Esophagus squamous epithelium (tissue), 5 donors: Measurements from ENCODE around the gene DAPK1. TPM values are rescaled to one million over a fixed set of nuclear protein-coding genes. Genes with fewer than 3 reads are reported as not detected.

ENCODE experiments used
- DNase-seq: peaks from one replicate; lab custom pipeline; 2025; lab: John Stamatoyannopoulos, UW
- H3K27ac ChIP-seq, 4 donors: fragments of 200-600 bp; sonication (generic); one replicate each; pipeline ENCODE4 v1.5.1; 2016 to 2019; ENCODE audit warnings: mild to moderate bottlenecking in 1 of 4
- H3K27me3 ChIP-seq, 4 donors: fragments of 200-600 bp; sonication (generic); 1 replicate in 3 of 4; 2 replicates in 1 of 4; pipeline versions ENCODE4 v1.5.1 to v1.6.0; 2017 to 2021; ENCODE audit warnings: antibody characterized with exemption in 1 of 4
- H3K36me3 ChIP-seq, 3 donors: fragments of 200-600 bp; sonication (generic); one replicate each; pipeline ENCODE4 v1.5.1; 2016 to 2019
- H3K4me1 ChIP-seq, 3 donors: fragments of 200-600 bp; sonication (generic); one replicate each; pipeline ENCODE4 v1.5.1; 2017 to 2019
- H3K4me3 ChIP-seq, 4 donors: fragments of 200-600 bp; sonication (generic); 1 replicate in 3 of 4; 2 replicates in 1 of 4; pipeline ENCODE4 v1.5.1; 2016 to 2019; ENCODE audit warnings: mild to moderate bottlenecking in 2 of 4, moderate library complexity in 1 of 4
- H3K9me3 ChIP-seq, 3 donors: fragments of 200-600 bp; sonication (generic); one replicate each; pipeline ENCODE4 v1.5.1; 2016 to 2019
- CTCF ChIP-seq, 6 experiments: fragments of 450-650 bp in 4 of 6; fragments of 200-600 bp in 2 of 6; sonication (generic) in 2 of 6; IDR thresholded peaks; one replicate each; pipeline ENCODE4 v1.5.1; 2016 to 2019; ENCODE audit warnings: antibody characterized with exemption in 6 of 6, mild to moderate bottlenecking in 4 of 6, moderate library complexity in 4 of 6
- POLR2A ChIP-seq, 4 donors: fragments of 450-650 bp; IDR thresholded peaks; one replicate each; pipeline ENCODE4 v1.6.1; 2017; ENCODE audit warnings: antibody characterized with exemption in 4 of 4, mild to moderate bottlenecking in 4 of 4, moderate library complexity in 3 of 4
- WGBS, 2 donors: methylation state at CpG; one replicate each; pipeline ENCODE4 v1.1.5; 2018; 5-methylcytosine and 5-hydroxymethylcytosine counted together
- intact Hi-C: fragments of 100-400 bp; cut with DNase I; formaldehyde crosslinking; loops from one replicate; pipeline ENCODE4 v1.15.0; 2022
- total RNA-seq, 4 donors: library from RNA; depleted of rRNA; stranded (reverse); fragments of >200 nt; gene quantifications; one replicate each; pipeline ENCODE4 v1.1.0, GENCODE V29; 2016
- donor health status: DM: yes; HTN: yes; CAD: no.

Gene DAPK1
- total RNA-seq, 4 donors from 2014 or later: 2.2 to 14.5 (median 5.5) TPM

GRCh38 chr9:87535817-87536539, 38.3 kb downstream of the DAPK1 start:
- no peaks in the 10 kb centered on the region for H3K27me3 ChIP-seq
- peaks cover 0 to 16% (median 0%) of the 10 kb centered on the region in 3 donors for H3K4me1 ChIP-seq
- no peak for DNase-seq
- H3K36me3 ChIP-seq: no peaks in the 10 kb centered on the region
- H3K9me3 ChIP-seq: no peaks in the 10 kb centered on the region
- no peak overlapping the region for H3K27ac ChIP-seq
- no peak overlapping the region for H3K4me3 ChIP-seq
- intact Hi-C loops: no loop called here
- WGBS, 2 donors: 72 to 79% methylated on average over 8 of the region's 8 CpGs
- no peak for TF ChIP-seq CTCF (IDR thresholded peaks at IDR 0.05)
- TF ChIP-seq POLR2A (IDR thresholded peaks at IDR 0.05): no peak

- no peak for DNase-seq
- 79 to 85% methylated on average over 7 of the region's 7 CpGs for WGBS, 2 donors
- intact Hi-C loops: no loop called here
- TF ChIP-seq CTCF (IDR thresholded peaks at IDR 0.05) (no peak), POLR2A (IDR thresholded peaks at IDR 0.05) (no peak)
- Histone ChIP-seq H3K27me3 (no peaks in the 10 kb centered on the region), H3K27ac (no peak overlapping the region), H3K36me3 (no peaks in the 10 kb centered on the region), H3K4me1 (no peaks in the 10 kb centered on the region), H3K9me3 (no peaks in the 10 kb centered on the region), H3K4me3 (no peak overlapping the region)
Measured at GRCh38 chr9:87537625-87538024, 40.0 kb downstream of the DAPK1 start.

GRCh38 chr9:87540444-87541105, 42.9 kb downstream of the DAPK1 start:
- H3K4me1 ChIP-seq: no peaks in the 10 kb centered on the region
- H3K36me3 ChIP-seq: no peaks in the 10 kb centered on the region
- no peak for DNase-seq
- 82 to 86% methylated on average over 8 of the region's 8 CpGs for WGBS, 2 donors
- no peak overlapping the region for H3K27ac ChIP-seq
- no peaks in the 10 kb centered on the region for H3K9me3 ChIP-seq
- TF ChIP-seq CTCF (IDR thresholded peaks at IDR 0.05): no peak
- no peak for TF ChIP-seq POLR2A (IDR thresholded peaks at IDR 0.05)
- H3K4me3 ChIP-seq: no peak overlapping the region
- no peaks in the 10 kb centered on the region for H3K27me3 ChIP-seq
- intact Hi-C loops: no loop called here

DNA sequence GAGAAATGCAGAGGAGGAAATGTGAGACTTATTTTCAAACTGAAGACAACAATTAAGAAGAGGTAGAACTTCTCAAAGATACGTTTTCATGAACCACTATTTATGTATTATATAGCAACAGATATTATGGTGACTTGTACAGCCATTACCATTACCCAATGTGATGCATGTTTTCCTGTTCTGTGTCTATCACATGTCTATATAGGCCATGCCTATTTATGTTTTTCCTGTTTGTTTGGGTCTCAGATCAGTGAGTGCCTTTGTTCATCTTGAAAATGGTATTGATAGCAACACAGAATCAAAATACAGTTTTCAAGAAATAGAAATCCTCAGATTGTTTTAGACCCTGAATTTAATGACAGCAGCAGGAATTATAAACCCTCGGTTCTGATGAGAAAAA, 44.0 kb downstream of the DAPK1 start:
- intact Hi-C loops: no loop called here
- no peak for TF ChIP-seq POLR2A (IDR thresholded peaks at IDR 0.05)
- TF ChIP-seq CTCF (IDR thresholded peaks at IDR 0.05): no peak
- DNase-seq: no peak
- H3K27ac ChIP-seq: no peak overlapping the region
- H3K9me3 ChIP-seq: no peaks in the 10 kb centered on the region
- no peak overlapping the region for H3K4me3 ChIP-seq
- 61 to 64% methylated on average over 2 of the region's 2 CpGs for WGBS, 2 donors
- H3K4me1 ChIP-seq: no peaks in the 10 kb centered on the region
- H3K36me3 ChIP-seq: no peaks in the 10 kb centered on the region
- H3K27me3 ChIP-seq: no peaks in the 10 kb centered on the region

DNA sequence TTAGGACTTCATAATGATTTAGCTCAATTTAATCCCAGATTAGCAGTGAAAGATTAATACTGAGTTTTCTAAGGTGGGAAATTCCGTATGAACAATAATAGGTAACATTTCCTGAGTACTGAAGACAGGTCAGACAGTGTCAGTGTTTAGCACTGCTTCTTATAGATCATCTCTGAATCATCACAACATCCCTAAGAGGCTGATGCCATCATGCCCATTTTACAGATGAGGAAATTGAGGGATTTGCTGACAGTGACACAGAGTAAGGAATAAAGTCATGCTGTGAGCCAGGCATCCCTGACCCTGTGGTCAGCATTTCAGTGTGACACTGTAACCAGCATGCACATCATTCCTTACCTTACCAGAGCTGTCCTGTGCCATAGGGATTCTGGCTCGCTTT, 44.5 kb downstream of the DAPK1 start:
- TF ChIP-seq POLR2A (IDR thresholded peaks at IDR 0.05) (no peak), CTCF (IDR thresholded peaks at IDR 0.05) (no peak)
- intact Hi-C loops: no loop called here
- Histone ChIP-seq H3K9me3 (no peaks in the 10 kb centered on the region), H3K4me3 (no peak overlapping the region), H3K27me3 (no peaks in the 10 kb centered on the region), H3K36me3 (no peaks in the 10 kb centered on the region), H3K27ac (no peak overlapping the region), H3K4me1 (no peaks in the 10 kb centered on the region)
- no peak for DNase-seq
- WGBS, 2 donors: 38 to 50% methylated on average over 1 to 2 of the region's 2 CpGs
